ENCODE measurements around the gene CMSS1.

The CMSS1 gene

GRCh38 chr3:99925584-99926230 lies 108.0 kb downstream of the CMSS1 start:
- no peak for TF ChIP-seq SIN3A (IDR thresholded peaks at IDR 0.05; ENCODE audit: borderline replicate concordance, insufficient read depth, low read length)
- no peak for TF ChIP-seq POLR2AphosphoS5 (IDR thresholded peaks at IDR 0.05; ENCODE audit: low read depth, low read length)
- TF ChIP-seq, protein P1, sequence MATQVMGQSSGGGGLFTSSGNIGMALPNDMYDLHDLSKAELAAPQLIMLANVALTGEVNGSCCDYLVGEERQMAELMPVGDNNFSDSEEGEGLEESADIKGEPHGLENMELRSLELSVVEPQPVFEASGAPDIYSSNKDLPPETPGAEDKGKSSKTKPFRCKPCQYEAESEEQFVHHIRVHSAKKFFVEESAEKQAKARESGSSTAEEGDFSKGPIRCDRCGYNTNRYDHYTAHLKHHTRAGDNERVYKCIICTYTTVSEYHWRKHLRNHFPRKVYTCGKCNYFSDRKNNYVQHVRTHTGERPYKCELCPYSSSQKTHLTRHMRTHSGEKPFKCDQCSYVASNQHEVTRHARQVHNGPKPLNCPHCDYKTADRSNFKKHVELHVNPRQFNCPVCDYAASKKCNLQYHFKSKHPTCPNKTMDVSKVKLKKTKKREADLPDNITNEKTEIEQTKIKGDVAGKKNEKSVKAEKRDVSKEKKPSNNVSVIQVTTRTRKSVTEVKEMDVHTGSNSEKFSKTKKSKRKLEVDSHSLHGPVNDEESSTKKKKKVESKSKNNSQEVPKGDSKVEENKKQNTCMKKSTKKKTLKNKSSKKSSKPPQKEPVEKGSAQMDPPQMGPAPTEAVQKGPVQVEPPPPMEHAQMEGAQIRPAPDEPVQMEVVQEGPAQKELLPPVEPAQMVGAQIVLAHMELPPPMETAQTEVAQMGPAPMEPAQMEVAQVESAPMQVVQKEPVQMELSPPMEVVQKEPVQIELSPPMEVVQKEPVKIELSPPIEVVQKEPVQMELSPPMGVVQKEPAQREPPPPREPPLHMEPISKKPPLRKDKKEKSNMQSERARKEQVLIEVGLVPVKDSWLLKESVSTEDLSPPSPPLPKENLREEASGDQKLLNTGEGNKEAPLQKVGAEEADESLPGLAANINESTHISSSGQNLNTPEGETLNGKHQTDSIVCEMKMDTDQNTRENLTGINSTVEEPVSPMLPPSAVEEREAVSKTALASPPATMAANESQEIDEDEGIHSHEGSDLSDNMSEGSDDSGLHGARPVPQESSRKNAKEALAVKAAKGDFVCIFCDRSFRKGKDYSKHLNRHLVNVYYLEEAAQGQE (IDR thresholded peaks at IDR 0.05; ENCODE audit: insufficient read depth in 1 of 2, low read depth in 2 of 2, low read length in 2 of 2), result no peak
- no peak for TF ChIP-seq FOXP2 (optimal IDR thresholded peaks at IDR 0.05; ENCODE audit: borderline replicate concordance, extremely low read depth, extremely low read length, insufficient read depth)
- TF ChIP-seq TAF1 (IDR thresholded peaks at IDR 0.05; ENCODE audit: borderline replicate concordance, insufficient read depth, low read length), result no peak

GRCh38 chr3:99927671-99928457 lies 110.2 kb downstream of the CMSS1 start:
- TF ChIP-seq SIN3A (IDR thresholded peaks at IDR 0.05; ENCODE audit: borderline replicate concordance, insufficient read depth, low read length) (no peak), FOXP2 (optimal IDR thresholded peaks at IDR 0.05; ENCODE audit: borderline replicate concordance, extremely low read depth, extremely low read length, insufficient read depth) (no peak), POLR2AphosphoS5 (IDR thresholded peaks at IDR 0.05; ENCODE audit: low read depth, low read length) (no peak), TAF1 (IDR thresholded peaks at IDR 0.05; ENCODE audit: borderline replicate concordance, insufficient read depth, low read length) (no peak)
- TF ChIP-seq, protein P1 (IDR thresholded peaks at IDR 0.05; ENCODE audit: insufficient read depth in 1 of 2, low read depth in 2 of 2, low read length in 2 of 2), result no peak

DNA sequence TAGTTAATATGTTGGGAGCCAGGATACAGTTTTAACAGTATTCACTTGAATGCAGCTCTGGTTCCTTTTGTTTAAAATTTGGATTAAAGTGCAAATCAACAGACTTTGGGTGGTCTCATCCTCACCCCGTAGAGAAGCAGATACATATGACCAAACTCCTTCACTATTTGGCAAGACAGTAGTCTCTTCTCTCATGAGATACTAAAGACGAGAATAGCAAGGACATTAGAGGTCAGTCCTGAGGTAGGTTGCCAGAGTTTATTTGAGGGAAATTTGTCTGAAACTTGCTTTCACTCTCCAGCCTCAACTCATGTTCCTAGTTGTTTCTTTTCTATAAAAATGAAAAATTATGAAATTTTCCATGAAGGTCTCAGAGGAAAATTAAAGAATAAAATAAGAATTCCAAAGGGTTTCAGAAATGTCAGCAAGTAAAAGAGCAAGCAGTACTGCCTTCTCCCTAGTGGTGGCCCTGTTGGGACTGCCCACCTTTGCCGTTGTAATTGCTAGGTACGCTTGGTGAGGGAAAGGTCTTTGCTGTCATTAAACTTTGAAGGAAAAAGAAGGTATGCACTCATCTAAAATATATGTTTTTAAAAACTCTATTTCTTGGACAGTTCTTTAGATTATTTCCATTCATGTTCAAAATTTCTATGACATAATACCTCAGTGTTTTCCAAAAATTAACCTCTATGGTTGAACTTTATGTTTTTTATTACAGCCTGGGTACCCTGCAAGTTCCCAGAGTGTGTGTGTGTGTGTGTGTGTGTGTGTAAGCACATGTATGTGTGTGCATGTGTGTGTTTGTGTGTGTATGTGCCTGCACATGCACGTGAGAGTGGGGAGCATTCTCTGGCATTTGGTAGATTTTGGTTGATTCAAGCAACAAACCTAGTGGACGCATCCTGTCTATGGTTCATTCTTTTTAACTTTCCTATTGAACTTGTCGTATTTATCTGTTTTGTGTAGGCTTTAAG lies 111.4 kb downstream of the CMSS1 start:
- TF ChIP-seq, protein P1 (IDR thresholded peaks at IDR 0.05; ENCODE audit: insufficient read depth in 1 of 2, low read depth in 2 of 2, low read length in 2 of 2), result no peak
- TF ChIP-seq SIN3A (IDR thresholded peaks at IDR 0.05; ENCODE audit: borderline replicate concordance, insufficient read depth, low read length) (no peak), POLR2AphosphoS5 (IDR thresholded peaks at IDR 0.05; ENCODE audit: low read depth, low read length) (no peak), TAF1 (IDR thresholded peaks at IDR 0.05; ENCODE audit: borderline replicate concordance, insufficient read depth, low read length) (no peak), FOXP2 (optimal IDR thresholded peaks at IDR 0.05; ENCODE audit: borderline replicate concordance, extremely low read depth, extremely low read length, insufficient read depth) (no peak)

- TF ChIP-seq SIN3A (IDR thresholded peaks at IDR 0.05; ENCODE audit: borderline replicate concordance, insufficient read depth, low read length) (no peak), FOXP2 (optimal IDR thresholded peaks at IDR 0.05; ENCODE audit: borderline replicate concordance, extremely low read depth, extremely low read length, insufficient read depth) (no peak), POLR2AphosphoS5 (IDR thresholded peaks at IDR 0.05; ENCODE audit: low read depth, low read length) (no peak), TAF1 (IDR thresholded peaks at IDR 0.05; ENCODE audit: borderline replicate concordance, insufficient read depth, low read length) (no peak)
- TF ChIP-seq, protein P1 (IDR thresholded peaks at IDR 0.05; ENCODE audit: insufficient read depth in 1 of 2, low read depth in 2 of 2, low read length in 2 of 2), result no peak
Observed at GRCh38 chr3:99929745-99930139, 112.1 kb downstream of the CMSS1 start.
